IMR-90 (cell line): Measurements from ENCODE around the gene RAB33B. TPM values are rescaled to one million over a fixed set of nuclear protein-coding genes. Genes with fewer than 3 reads are reported as not detected.

Source experiments
- ATAC-seq: fragments of 200-7000 bp; cut with Tn5 transposase; 2 replicates; pipeline ENCODE4 v1.9.1; 2020; ENCODE audit warnings: low read depth, mild to moderate bottlenecking, moderate library complexity
- BruUV-seq: library from RNA; stranded (reverse); fragments of 400-500 nt; replicated peaks from 2 replicates; lab custom pipeline; 2021; lab: Mats Ljungman, UMichigan
- CTCF ChIA-PET: fragments of 300-600 bp; formaldehyde crosslinking; extraction: SDS; loops from one replicate; lab custom pipeline; 2021; ENCODE audit warnings: antibody characterized with exemption; lab: Yijun Ruan, JAX
- POLR2A ChIA-PET: fragments of 300-600 bp; sonication (Branson Sonifier 250); formaldehyde crosslinking; loops from one replicate; lab custom pipeline; 2022; ENCODE audit warnings: antibody characterized with exemption; ENCODE audit not compliant: unreplicated experiment; lab: Charles Lee
- DNase-seq: peaks from one replicate; pipeline ENCODE4 v3.0.0; 2013
- H2AFZ ChIP-seq: replicated peaks from 2 replicates; pipeline ENCODE3; 2013; ENCODE audit warnings: low read length, mild to moderate bottlenecking; ENCODE audit not compliant: poor library complexity
- H2AK5ac ChIP-seq: 2 replicates; pipeline ENCODE4 v1.6.1; 2013; ENCODE audit warnings: low read depth, low read length, inconsistent platforms
- H2AK9ac ChIP-seq: replicated peaks from 2 replicates; pipeline ENCODE3; 2013; ENCODE audit warnings: mild to moderate bottlenecking, low read depth, low read length, moderate library complexity; ENCODE audit not compliant: poor library complexity
- H2BK120ac ChIP-seq: 2 replicates; pipeline ENCODE4 v1.6.1; 2013; ENCODE audit warnings: low read depth, low read length, inconsistent platforms
- H2BK15ac ChIP-seq: 3 replicates; pipeline ENCODE4 v1.6.1; 2013; ENCODE audit warnings: low read depth, low read length, inconsistent platforms
- H2BK20ac ChIP-seq: 2 replicates; pipeline ENCODE4 v1.6.1; 2013; ENCODE audit warnings: low read depth, mild to moderate bottlenecking, inconsistent platforms, low read length, moderate library complexity
- H2BK5ac ChIP-seq: 2 replicates; pipeline ENCODE4 v1.6.1; 2013; ENCODE audit warnings: mild to moderate bottlenecking, low read depth, low read length, inconsistent platforms; ENCODE audit not compliant: poor library complexity, severe bottlenecking
- H3K14ac ChIP-seq: replicated peaks from 2 replicates; pipeline ENCODE4 v1.6.1; 2013; ENCODE audit warnings: low read depth, low read length, inconsistent platforms
- H3K18ac ChIP-seq: 2 replicates; pipeline ENCODE4 v1.6.1; 2013; ENCODE audit warnings: low read depth, low read length, control low read depth
- H3K23ac ChIP-seq: 2 replicates; pipeline ENCODE4 v1.6.1; 2013; ENCODE audit warnings: low read depth, low read length, inconsistent platforms
- H3K27ac ChIP-seq: 2 replicates; pipeline ENCODE4 v1.5.1; 2013; ENCODE audit warnings: mild to moderate bottlenecking, control low read depth, low read length; ENCODE audit not compliant: insufficient read depth
- H3K27me3 ChIP-seq: 2 replicates; pipeline ENCODE4 v1.6.1; 2013; ENCODE audit warnings: low read length; ENCODE audit not compliant: control insufficient read depth, insufficient read depth
- H3K36me3 ChIP-seq: 2 replicates; pipeline ENCODE4 v1.6.1; 2013; ENCODE audit warnings: low read length, mixed read lengths; ENCODE audit not compliant: control insufficient read depth, insufficient read depth
- H3K4ac ChIP-seq: 2 replicates; pipeline ENCODE4 v1.6.1; 2013; ENCODE audit warnings: low read depth, low read length, inconsistent platforms
- H3K4me1 ChIP-seq: 2 replicates; pipeline ENCODE4 v1.6.1; 2013; ENCODE audit warnings: low read length, mixed read lengths; ENCODE audit not compliant: control insufficient read depth, insufficient read depth
- H3K4me2 ChIP-seq: 2 replicates; pipeline ENCODE4 v1.6.1; 2013; ENCODE audit warnings: low read depth, mild to moderate bottlenecking, control low read depth, low read length, moderate library complexity
- H3K4me3 ChIP-seq: 2 replicates; pipeline ENCODE4 v1.5.1; 2013; ENCODE audit warnings: low read depth, mild to moderate bottlenecking, control low read depth, low read length, moderate library complexity; ENCODE audit not compliant: insufficient read depth
- H3K56ac ChIP-seq: 2 replicates; pipeline ENCODE4 v1.6.1; 2013; ENCODE audit warnings: low read length, inconsistent platforms; ENCODE audit not compliant: insufficient read depth; ENCODE audit errors: extremely low read depth
- H3K79me1 ChIP-seq, 2 experiments: 2 replicates each; pipeline ENCODE4 v1.6.1; 2013; ENCODE audit warnings: low read length in 2 of 2, inconsistent platforms in 1 of 2, low read depth in 1 of 2
- H3K9ac ChIP-seq: 2 replicates; pipeline ENCODE4 v1.6.1; 2013; ENCODE audit warnings: low read depth, low read length, control low read depth
- H3K9me1 ChIP-seq: 2 replicates; pipeline ENCODE4 v1.6.1; 2013; ENCODE audit warnings: low read length, inconsistent platforms; ENCODE audit not compliant: insufficient read depth
- H3K9me3 ChIP-seq: 2 replicates; pipeline ENCODE4 v1.6.1; 2013; ENCODE audit warnings: low read length; ENCODE audit not compliant: control insufficient read depth, insufficient read depth
- H4K20me1 ChIP-seq: 2 replicates; pipeline ENCODE4 v1.6.1; 2013; ENCODE audit warnings: low read length, inconsistent platforms; ENCODE audit not compliant: insufficient read depth
- H4K5ac ChIP-seq: 2 replicates; pipeline ENCODE4 v1.6.1; 2013; ENCODE audit warnings: mild to moderate bottlenecking, low read depth, low read length, control low read depth
- H4K8ac ChIP-seq, 2 experiments: 2 replicates each; pipeline ENCODE4 v1.6.1; 2013; ENCODE audit warnings: low read depth in 2 of 2, low read length in 2 of 2, control low read depth in 1 of 2, inconsistent platforms in 1 of 2
- H4K91ac ChIP-seq: 2 replicates; pipeline ENCODE4 v1.6.1; 2013; ENCODE audit warnings: low read depth, low read length, inconsistent platforms; ENCODE audit not compliant: insufficient read depth
- BHLHE40 ChIP-seq: fragments of 150-350 bp; IDR thresholded peaks from 2 replicates; pipeline ENCODE4 v1.6.1; 2016; ENCODE audit warnings: mild to moderate bottlenecking, low read depth, low read length
- CEBPB ChIP-seq: IDR thresholded peaks from 2 replicates; pipeline ENCODE4 v1.6.1; 2012; ENCODE audit warnings: low read depth, low read length, improper control_type of control experiment
- CHD1 ChIP-seq: IDR thresholded peaks from 2 replicates; pipeline ENCODE4 v1.6.1; 2012; ENCODE audit warnings: low read depth, low read length, improper control_type of control experiment
- FOS ChIP-seq: fragments of 150-350 bp; IDR thresholded peaks from 2 replicates; pipeline ENCODE4 v1.6.1; 2016; ENCODE audit warnings: low read depth, low read length
- MAFK ChIP-seq: IDR thresholded peaks from 2 replicates; pipeline ENCODE4 v1.6.1; 2012; ENCODE audit warnings: low read depth, low read length, improper control_type of control experiment
- MAZ ChIP-seq: IDR thresholded peaks from 2 replicates; pipeline ENCODE4 v1.6.1; 2012; ENCODE audit warnings: low read depth, mild to moderate bottlenecking, low read length, improper control_type of control experiment, moderate library complexity, borderline replicate concordance
- MXI1 ChIP-seq: IDR thresholded peaks from 2 replicates; pipeline ENCODE4 v1.6.1; 2012; ENCODE audit warnings: low read depth, mild to moderate bottlenecking, low read length, moderate library complexity, borderline replicate concordance
- NFE2L2 ChIP-seq: fragments of 150-350 bp; IDR thresholded peaks from 2 replicates; pipeline ENCODE4 v1.6.1; 2016; ENCODE audit warnings: low read depth, mild to moderate bottlenecking, low read length
- POLR2A ChIP-seq: IDR thresholded peaks from 2 replicates; pipeline ENCODE4 v1.6.1; 2012; ENCODE audit warnings: mild to moderate bottlenecking, low read depth, low read length
- RAD21 ChIP-seq: IDR thresholded peaks from 2 replicates; pipeline ENCODE4 v1.6.1; 2012; ENCODE audit warnings: low read length, improper control_type of control experiment
- RCOR1 ChIP-seq: IDR thresholded peaks from 2 replicates; pipeline ENCODE4 v1.6.1; 2012; ENCODE audit warnings: mild to moderate bottlenecking, low read length, improper control_type of control experiment; ENCODE audit not compliant: insufficient replicate concordance
- RFX5 ChIP-seq: IDR thresholded peaks from 2 replicates; pipeline ENCODE4 v1.8.0; 2012; ENCODE audit warnings: low read depth, mild to moderate bottlenecking, low read length, moderate library complexity
- SMC3 ChIP-seq: fragments of 150-350 bp; IDR thresholded peaks from 2 replicates; pipeline ENCODE4 v1.6.1; 2016; ENCODE audit warnings: low read depth, mild to moderate bottlenecking, antibody characterized with exemption, low read length, moderate library complexity
- WGBS, 2 experiments: methylation state at CpG; one replicate each; pipeline versions ENCODE4 v1.1.5 to v1.1.7; 2013; ENCODE audit warnings: missing lambda C conversion rate in 2 of 2; ENCODE audit not compliant: insufficient read length in 1 of 2; ENCODE audit errors: extremely low coverage in 2 of 2; 5-methylcytosine and 5-hydroxymethylcytosine counted together
- dilution Hi-C: fragments of 300-500 bp; cut with HindIII; formaldehyde crosslinking; loops from one replicate; pipeline ENCODE4 v1.14.3; 2018; ENCODE audit warnings: low sequenced_read_pairs; ENCODE audit not compliant: unreplicated experiment
- in situ Hi-C: fragments of 300-500 bp; cut with MboI; formaldehyde crosslinking; loops from 3 replicates; pipeline ENCODE4 v1.14.3; 2019; ENCODE audit warnings: low sequenced_read_pairs, inconsistent platforms, mixed read lengths
- intact Hi-C: fragments of 100-400 bp; cut with micrococcal nuclease; formaldehyde crosslinking; loops from 2 replicates; pipeline ENCODE4 v1.10.0; 2022
- polyA plus RNA-seq, 3 experiments: library from polyadenylated mRNA; depleted of rRNA; stranded (reverse); fragments of >200 nt; gene quantifications; 2 replicates each; pipeline ENCODE4 v1.2.3, GENCODE V29; 2012; ENCODE audit warnings: low replicate concordance in 1 of 3
- total RNA-seq: library from RNA; depleted of rRNA; stranded (reverse); fragments of >200 nt; gene quantifications from 2 replicates; pipeline ENCODE4 v1.2.3, GENCODE V29; 2012
- TF ChIP-seq, protein P1 (sequence below): fragments of 150-350 bp; IDR thresholded peaks from 2 replicates; pipeline ENCODE4 v1.6.1; 2017; ENCODE audit warnings: mild to moderate bottlenecking, antibody characterized with exemption, low read length, low read depth
- TF ChIP-seq, protein P2 (sequence below): conservative IDR thresholded peaks from 2 replicates; pipeline ENCODE4 v1.5.1; 2012; ENCODE audit warnings: mild to moderate bottlenecking, low read depth, low read length, improper control_type of control experiment
- TF ChIP-seq, protein P3 (sequence below): fragments of 150-350 bp; IDR thresholded peaks from 2 replicates; pipeline ENCODE4 v1.6.1; 2016; ENCODE audit warnings: low read depth, mild to moderate bottlenecking, low read length, moderate library complexity, borderline replicate concordance

The RAB33B gene
- total and polyA plus RNA-seq, 2 of the 4 experiments (the other 2 are of a cell fraction): 3.7 to 7.3 TPM

DNA sequence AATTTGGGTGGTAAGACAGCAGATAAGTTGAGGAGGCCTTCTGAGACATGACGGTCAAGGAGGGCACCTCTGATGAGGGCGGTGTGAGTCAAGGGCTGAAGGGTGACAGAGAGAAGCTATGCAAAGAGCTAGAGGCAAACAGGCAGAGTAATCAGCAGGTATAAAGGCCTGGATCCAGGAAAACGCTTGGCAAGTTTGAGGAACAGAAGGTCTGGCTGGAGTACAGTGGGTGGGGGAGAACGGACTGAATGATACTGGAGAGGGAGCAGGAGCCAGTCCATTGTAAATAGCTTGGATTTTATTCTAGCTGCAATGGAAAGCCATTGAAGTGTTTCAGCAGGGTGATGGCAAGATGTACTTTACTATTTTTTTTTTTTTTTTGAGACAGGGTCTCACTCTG, 39.3 kb downstream of the RAB33B start:
- H3K9me1 ChIP-seq: no peaks in the 10 kb centered on the region
- H3K14ac ChIP-seq: no peak overlapping the region
- no peak for DNase-seq
- H3K18ac ChIP-seq: no peak overlapping the region
- no peak overlapping the region for H2AK9ac ChIP-seq
- H4K8ac ChIP-seq: no peak overlapping the region
- no peak for ATAC-seq
- no TSS peak for BruUV-seq
- POLR2A ChIA-PET: no interaction called here
- H4K5ac ChIP-seq: no peak overlapping the region
- H3K4me2 ChIP-seq: no peak overlapping the region
- CTCF ChIA-PET: no interaction called here
- dilution Hi-C loops: no loop called here
- H4K91ac ChIP-seq: no peak overlapping the region
- H3K23ac ChIP-seq: no peak overlapping the region
- no peak overlapping the region for H3K56ac ChIP-seq
- H3K9me3 ChIP-seq: no peaks in the 10 kb centered on the region
- 77% methylated on average over 3 of the region's 4 CpGs; no CpG with 5 or more reads in 1 of the 2 experiments for WGBS, 2 experiments
- H2AFZ ChIP-seq: no peak overlapping the region
- H3K9ac ChIP-seq: no peak overlapping the region
- H2BK15ac ChIP-seq: no peak overlapping the region
- H3K27me3 ChIP-seq: no peaks in the 10 kb centered on the region
- in situ Hi-C loops: no loop called here
- no peak overlapping the region for H2BK5ac ChIP-seq
- H3K79me1 ChIP-seq: no peaks in the 10 kb centered on the region
- no peak overlapping the region for H2BK20ac ChIP-seq
- H3K4ac ChIP-seq: no peak overlapping the region
- H3K4me3 ChIP-seq: no peak overlapping the region
- no peaks in the 10 kb centered on the region for H4K20me1 ChIP-seq
- no peak overlapping the region for H2BK120ac ChIP-seq
- no peaks in the 10 kb centered on the region for H3K4me1 ChIP-seq
- H3K27ac ChIP-seq: no peak overlapping the region
- H3K36me3 ChIP-seq: no peaks in the 10 kb centered on the region
- intact Hi-C loops: no loop called here
- TF ChIP-seq, protein P1, sequence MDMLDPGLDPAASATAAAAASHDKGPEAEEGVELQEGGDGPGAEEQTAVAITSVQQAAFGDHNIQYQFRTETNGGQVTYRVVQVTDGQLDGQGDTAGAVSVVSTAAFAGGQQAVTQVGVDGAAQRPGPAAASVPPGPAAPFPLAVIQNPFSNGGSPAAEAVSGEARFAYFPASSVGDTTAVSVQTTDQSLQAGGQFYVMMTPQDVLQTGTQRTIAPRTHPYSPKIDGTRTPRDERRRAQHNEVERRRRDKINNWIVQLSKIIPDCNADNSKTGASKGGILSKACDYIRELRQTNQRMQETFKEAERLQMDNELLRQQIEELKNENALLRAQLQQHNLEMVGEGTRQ: no peak
- TF ChIP-seq NFE2L2 (no peak), RFX5 (no peak), MAZ (no peak), RAD21 (no peak), RCOR1 (no peak), CHD1 (no peak), CEBPB (no peak), POLR2A (no peak), MAFK (no peak), MXI1 (no peak), BHLHE40 (no peak), FOS (no peak), SMC3 (no peak)
- TF ChIP-seq, protein P2, sequence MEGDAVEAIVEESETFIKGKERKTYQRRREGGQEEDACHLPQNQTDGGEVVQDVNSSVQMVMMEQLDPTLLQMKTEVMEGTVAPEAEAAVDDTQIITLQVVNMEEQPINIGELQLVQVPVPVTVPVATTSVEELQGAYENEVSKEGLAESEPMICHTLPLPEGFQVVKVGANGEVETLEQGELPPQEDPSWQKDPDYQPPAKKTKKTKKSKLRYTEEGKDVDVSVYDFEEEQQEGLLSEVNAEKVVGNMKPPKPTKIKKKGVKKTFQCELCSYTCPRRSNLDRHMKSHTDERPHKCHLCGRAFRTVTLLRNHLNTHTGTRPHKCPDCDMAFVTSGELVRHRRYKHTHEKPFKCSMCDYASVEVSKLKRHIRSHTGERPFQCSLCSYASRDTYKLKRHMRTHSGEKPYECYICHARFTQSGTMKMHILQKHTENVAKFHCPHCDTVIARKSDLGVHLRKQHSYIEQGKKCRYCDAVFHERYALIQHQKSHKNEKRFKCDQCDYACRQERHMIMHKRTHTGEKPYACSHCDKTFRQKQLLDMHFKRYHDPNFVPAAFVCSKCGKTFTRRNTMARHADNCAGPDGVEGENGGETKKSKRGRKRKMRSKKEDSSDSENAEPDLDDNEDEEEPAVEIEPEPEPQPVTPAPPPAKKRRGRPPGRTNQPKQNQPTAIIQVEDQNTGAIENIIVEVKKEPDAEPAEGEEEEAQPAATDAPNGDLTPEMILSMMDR: no peak
- TF ChIP-seq, protein P3, sequence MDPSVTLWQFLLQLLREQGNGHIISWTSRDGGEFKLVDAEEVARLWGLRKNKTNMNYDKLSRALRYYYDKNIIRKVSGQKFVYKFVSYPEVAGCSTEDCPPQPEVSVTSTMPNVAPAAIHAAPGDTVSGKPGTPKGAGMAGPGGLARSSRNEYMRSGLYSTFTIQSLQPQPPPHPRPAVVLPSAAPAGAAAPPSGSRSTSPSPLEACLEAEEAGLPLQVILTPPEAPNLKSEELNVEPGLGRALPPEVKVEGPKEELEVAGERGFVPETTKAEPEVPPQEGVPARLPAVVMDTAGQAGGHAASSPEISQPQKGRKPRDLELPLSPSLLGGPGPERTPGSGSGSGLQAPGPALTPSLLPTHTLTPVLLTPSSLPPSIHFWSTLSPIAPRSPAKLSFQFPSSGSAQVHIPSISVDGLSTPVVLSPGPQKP: no peak
- H2AK5ac ChIP-seq: no peak overlapping the region
